GM21786 (cell line): ENCODE measurements around the gene MCTP2.
"Not testable (repeated sequence)": the region's sequence is repeated elsewhere in the genome, so short reads cannot be mapped to it uniquely, and the experiment has no call there.

Source experiments
- ATAC-seq: cut with Tn5 transposase; IDR thresholded peaks from one replicate; pipeline ENCODE4 v1.9.1; 2021; ENCODE audit not compliant: unreplicated experiment

Gene MCTP2

DNA sequence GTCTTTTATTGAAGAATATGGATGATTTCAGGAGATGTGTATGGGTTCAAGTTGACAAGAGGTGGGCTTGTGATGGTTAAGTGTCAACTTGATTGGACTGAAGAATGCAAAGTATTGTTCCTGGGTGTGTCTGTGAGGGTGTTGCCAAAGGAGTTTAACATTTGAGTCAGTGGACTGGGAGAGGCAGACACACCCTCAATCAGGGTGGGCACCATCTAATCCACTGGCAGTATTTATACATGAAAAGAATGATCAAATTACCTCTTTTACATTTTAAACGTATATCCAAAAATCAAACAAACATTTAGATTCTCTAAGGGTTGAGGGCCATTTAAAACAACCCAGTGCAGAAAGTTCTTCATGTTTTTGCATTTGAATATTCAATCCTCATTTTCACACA is 262.2 kb downstream of the MCTP2 start:
- ATAC-seq, result not testable (repeated sequence)

DNA sequence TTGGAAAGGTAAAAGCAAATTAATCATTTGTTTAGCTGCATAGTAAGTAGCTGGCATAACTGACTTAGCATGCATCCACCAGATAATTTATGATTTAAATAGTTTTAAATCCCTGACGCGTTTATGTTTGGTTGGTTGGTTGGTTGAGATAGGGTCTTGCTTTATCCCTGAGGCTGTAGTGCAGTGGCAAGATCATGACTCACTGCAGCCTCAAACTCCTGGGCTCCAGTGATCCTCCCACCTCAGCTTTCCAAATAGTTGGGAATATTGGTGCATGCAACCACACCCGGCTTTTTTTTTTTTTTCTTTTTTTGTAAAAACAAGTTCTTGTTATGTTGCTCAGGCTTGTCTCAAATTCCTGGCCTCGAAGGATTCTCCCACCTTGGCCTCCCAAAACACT is 263.4 kb downstream of the MCTP2 start:
- ATAC-seq, result no peak

DNA sequence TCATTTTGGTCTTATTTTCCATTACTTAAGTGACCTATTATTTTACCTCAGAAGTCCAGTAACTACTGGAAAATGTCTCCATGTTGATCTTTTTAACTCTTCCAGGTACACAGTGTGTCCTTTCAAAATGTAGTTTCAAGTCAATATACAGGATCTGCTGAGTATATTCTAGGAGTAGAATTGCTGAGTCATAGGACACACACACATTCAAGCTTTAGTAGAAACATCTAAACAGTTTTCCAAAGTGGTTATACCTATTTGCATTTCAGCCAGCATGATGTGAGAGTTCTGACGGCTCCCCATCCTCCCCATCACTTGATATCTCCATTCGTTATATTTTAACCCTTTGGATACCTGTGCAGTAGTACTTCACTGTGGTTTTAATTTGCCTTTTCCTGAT is 271.9 kb downstream of the MCTP2 start:
- ATAC-seq, result no peak

DNA sequence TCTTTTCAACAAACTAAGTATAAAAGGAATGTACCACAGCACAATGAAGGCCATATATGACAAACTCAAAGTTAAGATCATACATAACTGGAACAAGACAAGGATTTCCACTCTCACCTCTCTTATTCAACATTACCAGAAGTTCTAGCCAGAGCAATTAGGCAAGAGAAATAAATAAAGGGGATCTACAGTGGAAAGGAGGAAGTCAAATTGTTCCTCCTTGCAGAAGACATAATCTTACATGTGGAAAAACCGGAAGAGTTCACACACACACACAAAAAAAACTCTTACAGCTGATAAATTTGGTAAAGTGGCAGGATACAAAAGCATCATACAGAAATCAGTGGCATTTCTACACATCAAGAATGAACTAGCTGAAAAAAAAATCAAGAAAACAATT is 277.9 kb downstream of the MCTP2 start:
- no peak for ATAC-seq

DNA sequence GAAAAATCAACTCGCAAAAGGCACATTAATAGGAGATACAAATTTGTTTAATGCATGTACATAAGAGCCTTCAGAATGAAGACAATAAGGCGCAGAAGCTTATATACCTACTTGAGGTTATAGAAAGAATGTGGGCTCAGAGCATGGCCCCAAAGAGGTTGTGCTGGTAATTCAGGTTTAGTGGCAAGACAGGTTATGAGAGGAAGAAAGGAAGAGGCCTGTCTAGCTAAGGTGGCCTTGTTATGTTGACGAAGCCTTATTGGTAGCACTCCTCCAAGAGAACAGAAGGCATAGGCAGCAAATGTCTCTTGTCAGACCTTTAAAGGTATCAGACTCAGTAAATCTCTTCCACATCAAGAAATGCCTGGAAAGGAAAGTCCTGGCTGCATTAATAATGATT is 290.8 kb downstream of the MCTP2 start:
- ATAC-seq, result no peak

DNA sequence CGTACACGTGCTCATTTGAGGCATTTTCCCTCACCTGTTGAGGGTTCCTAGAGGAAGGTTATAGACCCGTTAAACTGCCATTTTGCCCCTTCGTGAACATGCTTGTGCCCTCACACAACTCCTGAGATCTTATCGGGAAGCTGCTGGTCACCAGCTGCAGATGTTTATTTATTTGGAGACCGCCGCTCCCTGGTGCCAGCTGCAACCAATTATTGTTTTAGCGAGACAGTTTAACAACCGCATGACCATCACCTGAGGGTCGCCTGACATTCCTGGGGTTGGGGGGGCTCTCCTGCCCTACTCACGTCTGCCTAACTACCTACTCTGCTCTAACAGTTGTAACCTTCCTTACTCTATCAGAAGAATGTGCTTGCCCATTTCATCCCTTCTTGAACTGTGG is 292.5 kb downstream of the MCTP2 start:
- no peak for ATAC-seq

DNA sequence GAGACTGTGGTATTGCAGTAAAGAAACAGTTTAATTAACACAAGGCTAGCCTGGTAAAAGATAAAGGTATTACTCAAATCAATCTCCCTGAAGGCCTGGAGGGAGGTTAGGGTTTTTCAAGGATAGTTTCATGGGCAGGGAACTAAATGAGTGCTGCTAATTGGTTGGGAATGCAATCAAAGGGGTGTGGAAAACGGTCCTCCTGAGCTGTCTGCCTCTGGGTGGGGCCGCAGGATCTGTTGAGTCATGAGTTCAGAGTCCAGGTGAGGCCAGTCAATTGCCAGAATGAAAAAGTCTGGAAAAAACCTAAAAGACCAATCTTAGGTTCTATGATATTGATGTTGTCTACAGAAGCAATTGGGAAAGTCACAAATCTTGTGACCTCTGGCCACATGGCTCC is 293.2 kb downstream of the MCTP2 start:
- ATAC-seq, result no peak

DNA sequence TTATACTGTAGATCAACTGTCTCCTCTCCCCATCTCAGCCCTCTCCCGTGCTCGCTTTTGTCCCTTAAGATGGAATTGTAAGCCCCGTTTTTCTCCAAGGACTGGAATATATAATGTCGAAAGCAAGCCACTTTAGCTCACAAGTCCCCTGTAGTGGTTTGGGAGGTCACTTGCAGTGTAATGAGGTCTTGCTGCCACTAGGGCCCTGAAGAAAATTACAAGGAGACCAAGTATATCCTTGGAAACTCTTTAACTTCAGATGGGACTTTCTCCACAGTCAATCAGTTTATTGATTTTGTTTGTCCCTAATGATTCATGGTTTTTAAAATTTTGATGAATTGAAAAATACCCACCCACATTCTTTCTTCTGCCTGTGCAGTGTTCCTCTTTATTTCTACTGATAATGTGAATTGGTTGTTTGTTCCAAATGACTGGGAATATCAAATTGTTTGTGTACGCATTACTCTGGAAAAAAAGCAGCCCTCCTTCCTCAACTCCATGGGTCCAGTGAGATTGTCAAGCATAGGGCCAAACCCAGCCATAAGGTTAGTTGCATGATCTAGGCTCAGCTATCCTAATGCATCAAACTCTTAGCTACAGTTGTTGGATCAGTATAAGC is 294.8 kb downstream of the MCTP2 start:
- no peak for ATAC-seq

DNA sequence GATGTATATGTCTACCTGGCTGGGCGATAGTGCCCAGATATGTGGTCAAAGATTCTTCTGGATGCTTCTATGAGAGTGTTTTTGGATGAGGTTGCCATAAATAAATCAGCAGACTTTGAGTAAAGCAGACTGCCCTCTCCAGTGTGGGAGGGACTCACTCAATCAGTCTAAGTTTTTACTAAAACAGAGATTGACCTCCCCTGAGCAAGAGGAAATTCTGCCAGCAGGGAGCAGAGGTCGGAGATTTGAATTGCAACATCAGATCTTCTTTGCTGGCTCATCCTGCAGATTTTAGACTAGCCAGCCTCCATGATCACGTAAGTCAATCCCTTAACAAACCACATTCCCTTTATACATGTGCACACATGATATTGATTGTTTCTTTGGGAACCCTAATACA is 300.9 kb downstream of the MCTP2 start:
- no peak for ATAC-seq
